Body of pancreas (tissue), 4 donors: ENCODE data around the gene FBXO31.

Source experiments
- CTCF ChIP-seq, 7 experiments: fragments of 450-650 bp in 4 of 7; fragments of 200-600 bp in 3 of 7; sonication (generic) in 3 of 7; IDR thresholded peaks; one replicate each; pipeline ENCODE4 v1.5.1; 2016 to 2019; ENCODE audit warnings: antibody characterized with exemption in 7 of 7
- POLR2A ChIP-seq, 3 donors: fragments of 450-650 bp; IDR thresholded peaks; one replicate each; pipeline ENCODE4 v1.6.1; 2016; ENCODE audit warnings: antibody characterized with exemption in 3 of 3, mild to moderate bottlenecking in 2 of 3

- no peak for TF ChIP-seq POLR2A (IDR thresholded peaks at IDR 0.05)
- TF ChIP-seq CTCF (IDR thresholded peaks at IDR 0.05) = no peak
Observed at GRCh38 chr16:87376660-87377059, 6.9 kb downstream of the FBXO31 start.
